ENCODE data around the gene DPP8. TPM values are rescaled to one million over a fixed set of nuclear protein-coding genes. Genes with fewer than 3 reads are reported as not detected.
"Not testable (repeated sequence)": the region's sequence is repeated elsewhere in the genome, so short reads cannot be mapped to it uniquely, and the experiment has no call there.

Gene DPP8
- polyA plus RNA-seq, 1 of the 3 experiments (the other 2 are of a cell fraction), result 14.1 TPM

DNA sequence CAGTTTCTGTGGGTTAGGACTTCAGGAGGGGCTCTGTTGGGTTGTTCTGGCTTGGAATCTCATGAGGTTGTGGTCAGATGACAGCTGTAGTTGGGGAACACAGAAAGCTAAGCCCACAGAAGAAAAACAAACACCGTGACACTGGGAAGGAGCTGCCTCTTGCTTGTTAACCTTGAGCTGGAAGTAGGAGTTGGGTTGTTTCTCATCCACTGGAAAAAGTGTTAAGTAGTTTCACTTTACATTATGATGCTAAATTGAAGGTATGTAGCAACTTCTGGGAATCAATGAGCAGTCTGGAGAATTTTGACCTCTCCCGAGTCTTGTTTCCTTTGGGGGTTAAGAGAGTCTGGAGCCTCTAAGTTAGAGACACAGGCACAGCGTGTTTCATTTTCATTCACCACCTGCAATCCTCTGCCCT lies 33.2 kb upstream of the DPP8 start:
- Histone ChIP-seq H3K4me1 (ENCODE audit: control insufficient read depth in 1 of 2, insufficient read depth in 2 of 2, low read depth in 1 of 2, low read length in 1 of 2) (no peaks in the 10 kb centered on the region; a peak in 1 of 4 replicates), H3K27me3 (ENCODE audit: insufficient read depth) (no peaks in the 10 kb centered on the region), H3K9ac (no peak overlapping the region), H3K4me3 (ENCODE audit: low read depth in 2 of 2, low read length in 1 of 2) (no peak overlapping the region), H3K4me2 (no peak overlapping the region), H3K27ac (ENCODE audit: low read depth in 2 of 2, low read length in 1 of 2) (no peak overlapping the region), H3K36me3 (replicated peaks in 1 of 2; ENCODE audit: control insufficient read depth in 1 of 2, insufficient read depth in 2 of 2, low read length in 1 of 2) (peaks cover 12% of the 10 kb centered on the region in 2 experiments), H2AFZ (ENCODE audit: low read depth) (no peak overlapping the region), H3K9me3 (no peaks in the 10 kb centered on the region), H3K79me2 (ENCODE audit: insufficient read depth) (peaks cover 99% of the 10 kb centered on the region), H3K9me2 (no peaks in the 10 kb centered on the region; the same call in 1 of the 2 replicates), H4K20me1 (ENCODE audit: insufficient read depth) (peaks cover 32% of the 10 kb centered on the region), H3F3A (replicated peaks; ENCODE audit: insufficient read depth) (peaks cover 5% of the 10 kb centered on the region)
- CTCF ChIA-PET, result no interaction called here
- POLR2A ChIA-PET, result no interaction called here
- no peak for DNase-seq
- TF ChIP-seq FOXM1 (IDR thresholded peaks at IDR 0.05; ENCODE audit: low read depth) (no peak), CHD2 (IDR thresholded peaks at IDR 0.05; ENCODE audit: low read length, partially characterized antibody) (no peak), GABPA (IDR thresholded peaks at IDR 0.05; ENCODE audit: low read depth) (no peak), RAD21 (IDR thresholded peaks at IDR 0.05; ENCODE audit: low read length) (no peak), SIN3A (IDR thresholded peaks at IDR 0.05; ENCODE audit: borderline replicate concordance, low read depth, low read length) (no peak), JUND (IDR thresholded peaks at IDR 0.05) (no peak), YY1 (IDR thresholded peaks at IDR 0.05; ENCODE audit: low read depth) (no peak), SMC3 (IDR thresholded peaks at IDR 0.05; ENCODE audit: low read depth, low read length) (no peak), MXI1 (IDR thresholded peaks at IDR 0.05; ENCODE audit: low read depth, low read length) (no peak), MEF2A (IDR thresholded peaks at IDR 0.05; ENCODE audit: borderline replicate concordance, low read depth) (no peak), RFX5 (IDR thresholded peaks at IDR 0.05; ENCODE audit: low read length) (no peak), TEAD4 (IDR thresholded peaks at IDR 0.05; ENCODE audit: borderline replicate concordance, insufficient read depth) (no peak), NRF1 (IDR thresholded peaks at IDR 0.05; ENCODE audit: low read depth, low read length) (no peak), FOSL2 (IDR thresholded peaks at IDR 0.05; ENCODE audit: borderline replicate concordance, low read depth) (no peak)
- TF ChIP-seq, protein P1, sequence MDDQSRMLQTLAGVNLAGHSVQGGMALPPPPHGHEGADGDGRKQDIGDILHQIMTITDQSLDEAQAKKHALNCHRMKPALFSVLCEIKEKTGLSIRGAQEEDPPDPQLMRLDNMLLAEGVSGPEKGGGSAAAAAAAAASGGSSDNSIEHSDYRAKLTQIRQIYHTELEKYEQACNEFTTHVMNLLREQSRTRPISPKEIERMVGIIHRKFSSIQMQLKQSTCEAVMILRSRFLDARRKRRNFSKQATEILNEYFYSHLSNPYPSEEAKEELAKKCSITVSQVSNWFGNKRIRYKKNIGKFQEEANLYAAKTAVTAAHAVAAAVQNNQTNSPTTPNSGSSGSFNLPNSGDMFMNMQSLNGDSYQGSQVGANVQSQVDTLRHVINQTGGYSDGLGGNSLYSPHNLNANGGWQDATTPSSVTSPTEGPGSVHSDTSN (IDR thresholded peaks at IDR 0.05), result no peak
- TF ChIP-seq, protein P2, sequence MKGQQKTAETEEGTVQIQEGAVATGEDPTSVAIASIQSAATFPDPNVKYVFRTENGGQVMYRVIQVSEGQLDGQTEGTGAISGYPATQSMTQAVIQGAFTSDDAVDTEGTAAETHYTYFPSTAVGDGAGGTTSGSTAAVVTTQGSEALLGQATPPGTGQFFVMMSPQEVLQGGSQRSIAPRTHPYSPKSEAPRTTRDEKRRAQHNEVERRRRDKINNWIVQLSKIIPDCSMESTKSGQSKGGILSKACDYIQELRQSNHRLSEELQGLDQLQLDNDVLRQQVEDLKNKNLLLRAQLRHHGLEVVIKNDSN (IDR thresholded peaks at IDR 0.05; ENCODE audit: borderline replicate concordance, low read depth), result no peak
- TF ChIP-seq, protein P3, sequence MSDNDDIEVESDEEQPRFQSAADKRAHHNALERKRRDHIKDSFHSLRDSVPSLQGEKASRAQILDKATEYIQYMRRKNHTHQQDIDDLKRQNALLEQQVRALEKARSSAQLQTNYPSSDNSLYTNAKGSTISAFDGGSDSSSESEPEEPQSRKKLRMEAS (IDR thresholded peaks at IDR 0.05; ENCODE audit: low read depth), result no peak
- 93% methylated on average over 3 of the region's 3 CpGs for WGBS (ENCODE audit: low lambda C conversion rate)

DNA sequence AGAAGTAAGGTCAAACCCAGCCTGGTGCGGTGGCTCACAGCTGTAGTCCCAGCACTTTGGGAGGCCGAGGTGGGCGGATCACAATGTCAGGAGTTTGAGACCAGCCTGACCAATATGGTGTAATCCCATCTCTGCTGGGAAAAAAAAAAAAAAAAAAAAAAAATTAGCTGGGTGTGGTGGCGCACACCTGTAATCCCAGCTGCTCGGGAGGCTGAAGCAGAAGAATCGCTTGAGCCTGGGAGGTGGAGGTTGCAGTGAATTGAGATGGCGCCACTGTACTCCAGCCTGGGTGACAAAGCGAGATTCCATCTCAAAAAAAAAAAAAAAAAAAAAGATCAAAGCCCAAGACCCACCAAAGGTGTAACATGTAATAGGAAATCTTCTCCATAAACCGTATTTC lies 31.8 kb upstream of the DPP8 start:
- POLR2A ChIA-PET; H3K27me3 ChIP-seq (ENCODE audit: insufficient read depth); H3K4me3 ChIP-seq (ENCODE audit: low read depth in 2 of 2, low read length in 1 of 2); H3K36me3 ChIP-seq (replicated peaks in 1 of 2; ENCODE audit: control insufficient read depth in 1 of 2, insufficient read depth in 2 of 2, low read length in 1 of 2); H3K9me2 ChIP-seq; H3K27ac ChIP-seq (ENCODE audit: low read depth in 2 of 2, low read length in 1 of 2); DNase-seq; H3K4me2 ChIP-seq; H3K9ac ChIP-seq; H2AFZ ChIP-seq (ENCODE audit: low read depth); H3K9me3 ChIP-seq; H3F3A ChIP-seq (replicated peaks; ENCODE audit: insufficient read depth); H3K4me1 ChIP-seq (ENCODE audit: control insufficient read depth in 1 of 2, insufficient read depth in 2 of 2, low read depth in 1 of 2, low read length in 1 of 2): not testable (repeated sequence)
- CTCF ChIA-PET, result interaction anchor here (0.9 to 1.0 kb wide), 2 partner anchors 31 to 136 kb away, joined by 3 read pairs; no protein-coding TSS in a partner anchor
- 98% methylated on average over 9 of the region's 9 CpGs for WGBS (ENCODE audit: low lambda C conversion rate)
- peaks cover 32% of the 10 kb centered on the region for H4K20me1 ChIP-seq (ENCODE audit: insufficient read depth)
- H3K79me2 ChIP-seq (ENCODE audit: insufficient read depth), result peaks cover 99% of the 10 kb centered on the region
